ENCODE data around the gene CFAP20DC.

DNA sequence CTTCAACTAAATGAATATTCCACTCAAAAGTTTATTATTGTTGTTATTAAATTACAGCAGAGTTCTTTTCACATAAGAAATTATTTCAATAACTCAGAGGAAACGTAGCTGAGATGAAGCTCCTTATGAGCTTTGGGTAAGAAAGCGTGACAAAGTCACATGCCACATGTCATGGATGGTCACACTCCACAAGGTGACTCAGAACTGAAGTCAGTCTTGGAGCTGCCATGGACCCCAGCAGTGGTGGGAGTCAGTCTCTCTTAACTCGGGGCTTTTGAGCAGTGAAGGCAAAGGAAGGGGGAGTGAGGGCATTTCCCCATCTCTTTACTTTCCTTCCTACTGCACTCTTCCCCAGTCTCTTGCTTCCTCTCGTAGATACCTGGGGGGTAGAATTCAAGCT, 295.8 kb downstream of the CFAP20DC start:
- TF ChIP-seq, protein P1, sequence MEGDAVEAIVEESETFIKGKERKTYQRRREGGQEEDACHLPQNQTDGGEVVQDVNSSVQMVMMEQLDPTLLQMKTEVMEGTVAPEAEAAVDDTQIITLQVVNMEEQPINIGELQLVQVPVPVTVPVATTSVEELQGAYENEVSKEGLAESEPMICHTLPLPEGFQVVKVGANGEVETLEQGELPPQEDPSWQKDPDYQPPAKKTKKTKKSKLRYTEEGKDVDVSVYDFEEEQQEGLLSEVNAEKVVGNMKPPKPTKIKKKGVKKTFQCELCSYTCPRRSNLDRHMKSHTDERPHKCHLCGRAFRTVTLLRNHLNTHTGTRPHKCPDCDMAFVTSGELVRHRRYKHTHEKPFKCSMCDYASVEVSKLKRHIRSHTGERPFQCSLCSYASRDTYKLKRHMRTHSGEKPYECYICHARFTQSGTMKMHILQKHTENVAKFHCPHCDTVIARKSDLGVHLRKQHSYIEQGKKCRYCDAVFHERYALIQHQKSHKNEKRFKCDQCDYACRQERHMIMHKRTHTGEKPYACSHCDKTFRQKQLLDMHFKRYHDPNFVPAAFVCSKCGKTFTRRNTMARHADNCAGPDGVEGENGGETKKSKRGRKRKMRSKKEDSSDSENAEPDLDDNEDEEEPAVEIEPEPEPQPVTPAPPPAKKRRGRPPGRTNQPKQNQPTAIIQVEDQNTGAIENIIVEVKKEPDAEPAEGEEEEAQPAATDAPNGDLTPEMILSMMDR (IDR thresholded peaks at IDR 0.05): no peak
- TF ChIP-seq POLR2A (IDR thresholded peaks at IDR 0.05): no peak
